HG03558 (cell line): Measurements from ENCODE around the gene SNRNP40.
"Not testable (repeated sequence)": the region's sequence is repeated elsewhere in the genome, so short reads cannot be mapped to it uniquely, and the experiment has no call there.

ENCODE experiments used
- ATAC-seq: cut with Tn5 transposase; IDR thresholded peaks from one replicate; pipeline ENCODE4 v1.9.1; 2021; ENCODE audit warnings: moderate number of reproducible peaks; ENCODE audit not compliant: unreplicated experiment; ENCODE audit errors: extremely low read depth

The SNRNP40 gene

GRCh38 chr1:31289021-31289420 is 7.6 kb downstream of the SNRNP40 start:
- ATAC-seq = no peak

GRCh38 chr1:31287791-31288190 is 8.8 kb downstream of the SNRNP40 start:
- not testable (repeated sequence) for ATAC-seq

GRCh38 chr1:31282426-31282825 is 14.2 kb downstream of the SNRNP40 start:
- ATAC-seq = not testable (repeated sequence)

GRCh38 chr1:31273619-31274018 is 23.0 kb downstream of the SNRNP40 start:
- ATAC-seq = no peak

GRCh38 chr1:31272369-31272768 is 24.2 kb downstream of the SNRNP40 start:
- no peak for ATAC-seq

- ATAC-seq = no peak
Measured at GRCh38 chr1:31266547-31266946, 30.0 kb downstream of the SNRNP40 start.

GRCh38 chr1:31264790-31265386 is 31.7 kb downstream of the SNRNP40 start:
- no peak for ATAC-seq

- no peak for ATAC-seq
Measured at GRCh38 chr1:31263408-31263807, 33.2 kb downstream of the SNRNP40 start.

- not testable (repeated sequence) for ATAC-seq
Measured at GRCh38 chr1:31262393-31262792, 34.2 kb downstream of the SNRNP40 start.

- no peak for ATAC-seq
Measured at GRCh38 chr1:31261916-31262315, 34.7 kb downstream of the SNRNP40 start.

- no peak for ATAC-seq
Measured at GRCh38 chr1:31259746-31260145, 36.8 kb downstream of the SNRNP40 start.

GRCh38 chr1:31258581-31258980 is 38.0 kb downstream of the SNRNP40 start:
- no peak for ATAC-seq

- ATAC-seq = no peak
Measured at GRCh38 chr1:31257213-31257612, 39.4 kb downstream of the SNRNP40 start.

GRCh38 chr1:31249854-31250253 is 46.7 kb downstream of the SNRNP40 start:
- no peak for ATAC-seq

- no peak for ATAC-seq
Measured at GRCh38 chr1:31248276-31248675, 48.3 kb downstream of the SNRNP40 start.

GRCh38 chr1:31244326-31244725 is 52.3 kb downstream of the SNRNP40 start:
- ATAC-seq = no peak

GRCh38 chr1:31243501-31244286 is 52.9 kb downstream of the SNRNP40 start:
- ATAC-seq = no peak

- ATAC-seq = no peak
Measured at GRCh38 chr1:31241321-31241720, 55.3 kb downstream of the SNRNP40 start.

GRCh38 chr1:31239653-31240241 is 56.8 kb downstream of the SNRNP40 start, which contains the start of gene NKAIN1:
TSS of gene NKAIN1 (minus strand) at chr1:31239887. CDS start at chr1:31239547, 340 bp downstream.
- no peak for ATAC-seq

- no peak for ATAC-seq
Measured at GRCh38 chr1:31238986-31239613, 57.5 kb downstream of the SNRNP40 start.

- ATAC-seq = no peak
Measured at GRCh38 chr1:31238612-31238985, 58.0 kb downstream of the SNRNP40 start.
